ENCODE measurements around the gene CNTFR. TPM values are rescaled to one million over a fixed set of nuclear protein-coding genes. Genes with fewer than 3 reads are reported as not detected.

Gene CNTFR
- total and polyA plus RNA-seq, 2 donors (not counting 1 experiment from before 2014, with no cell fraction given) = not detected

DNA sequence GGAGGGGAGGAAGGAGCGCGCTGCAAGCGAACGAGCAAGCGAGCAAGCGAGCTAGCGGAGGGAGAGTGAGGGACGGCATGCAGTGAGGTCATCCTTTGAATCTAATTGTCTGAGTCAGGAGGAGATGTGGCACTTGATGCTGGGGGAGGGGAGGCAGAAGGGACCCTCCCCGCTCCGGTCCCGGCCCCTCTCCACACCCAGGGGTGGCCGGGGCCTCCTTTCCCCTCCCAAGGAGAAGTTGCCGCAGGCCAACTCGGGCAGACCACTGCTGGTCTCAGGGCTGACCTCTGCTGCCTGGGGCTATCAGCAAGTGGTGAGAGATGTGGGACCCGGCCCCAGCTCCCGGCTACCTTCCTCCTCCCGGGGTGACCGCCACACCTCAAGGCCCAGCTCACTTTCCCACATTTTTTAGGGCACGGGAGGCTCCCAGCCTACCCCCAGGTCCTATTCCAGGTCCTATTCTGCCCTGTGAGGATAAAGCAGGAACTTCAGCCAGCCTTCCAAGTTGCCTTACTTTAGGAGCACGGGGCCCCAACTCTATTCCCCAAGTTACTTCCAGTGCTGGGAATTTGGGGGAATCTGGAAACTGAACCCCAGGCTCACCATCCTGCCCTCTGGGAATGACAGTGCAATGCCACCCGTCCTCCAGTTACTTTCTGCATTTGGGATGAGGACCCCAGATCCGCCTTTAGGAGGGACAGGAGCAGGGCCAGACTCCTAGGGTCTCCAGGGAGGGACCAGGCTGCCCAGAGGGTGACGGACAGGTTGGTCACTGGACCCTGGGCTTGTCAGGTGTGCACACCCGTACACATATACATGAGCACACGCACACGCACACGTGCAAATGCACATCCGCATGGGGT, 11.1 kb downstream of the CNTFR start:
- Mint-ChIP-seq H3K9me3 (ENCODE audit: insufficient read depth) (no peaks in the 10 kb centered on the region), H3K27me3 (peaks cover 78% of the 10 kb centered on the region), H3K27ac (no peak overlapping the region), H3K4me3 (peak overlapping the region; percentile 54), H3K4me1 (peaks cover 12% of the 10 kb centered on the region)
- ATAC-seq (ENCODE audit: low read depth) = no peak
- peak; percentile 38 for DNase-seq
- Histone ChIP-seq H3K79me2 (ENCODE audit: control insufficient read depth, insufficient read depth, low read length) (no peaks in the 10 kb centered on the region), H3K4me2 (replicated peaks; ENCODE audit: low read depth, low read length, poor library complexity, severe bottlenecking) (peak overlapping the region; percentile 63), H3K27ac (ENCODE audit: low read length in 2 of 2) (no peak overlapping the region), H4K20me1 (ENCODE audit: control insufficient read depth, insufficient read depth, low read length, poor library complexity, severe bottlenecking) (no peaks in the 10 kb centered on the region), H3K36me3 (replicated peaks in 1 of 2; ENCODE audit: control extremely low read depth in 1 of 2, control insufficient read depth in 1 of 2, extremely low read depth in 1 of 2, insufficient read depth in 2 of 2, low read length in 1 of 2) (no peaks in the 10 kb centered on the region), H3K4me3 (ENCODE audit: control extremely low read depth in 1 of 5, extremely low read depth in 1 of 5, insufficient read depth in 1 of 5, low read depth in 2 of 5, low read length in 4 of 5) (peak overlapping the region in 1 of 5 experiments; percentile 7), H3K27me3 (replicated peaks in 1 of 4; ENCODE audit: control extremely low read depth in 1 of 4, control insufficient read depth in 3 of 4, insufficient read depth in 4 of 4, low read length in 3 of 4) (peaks cover 0 to 81% (median 30%) of the 10 kb centered on the region in 4 experiments), H3K9me3 (ENCODE audit: control extremely low read depth in 1 of 3, control insufficient read depth in 2 of 3, insufficient read depth in 1 of 3, low read length in 2 of 3) (peaks cover 0 to 12% (median 0%) of the 10 kb centered on the region in 3 donors), H2AFZ (ENCODE audit: insufficient read depth, low read depth, low read length, poor library complexity, severe bottlenecking) (peak overlapping the region; percentile 5), H3K4me1 (ENCODE audit: control insufficient read depth in 2 of 2, insufficient read depth in 2 of 2, low read length in 2 of 2) (peaks cover 7 to 15% of the 10 kb centered on the region in 2 donors), H3K9ac (ENCODE audit: low read length) (no peak overlapping the region)
- TF ChIP-seq, protein P1, sequence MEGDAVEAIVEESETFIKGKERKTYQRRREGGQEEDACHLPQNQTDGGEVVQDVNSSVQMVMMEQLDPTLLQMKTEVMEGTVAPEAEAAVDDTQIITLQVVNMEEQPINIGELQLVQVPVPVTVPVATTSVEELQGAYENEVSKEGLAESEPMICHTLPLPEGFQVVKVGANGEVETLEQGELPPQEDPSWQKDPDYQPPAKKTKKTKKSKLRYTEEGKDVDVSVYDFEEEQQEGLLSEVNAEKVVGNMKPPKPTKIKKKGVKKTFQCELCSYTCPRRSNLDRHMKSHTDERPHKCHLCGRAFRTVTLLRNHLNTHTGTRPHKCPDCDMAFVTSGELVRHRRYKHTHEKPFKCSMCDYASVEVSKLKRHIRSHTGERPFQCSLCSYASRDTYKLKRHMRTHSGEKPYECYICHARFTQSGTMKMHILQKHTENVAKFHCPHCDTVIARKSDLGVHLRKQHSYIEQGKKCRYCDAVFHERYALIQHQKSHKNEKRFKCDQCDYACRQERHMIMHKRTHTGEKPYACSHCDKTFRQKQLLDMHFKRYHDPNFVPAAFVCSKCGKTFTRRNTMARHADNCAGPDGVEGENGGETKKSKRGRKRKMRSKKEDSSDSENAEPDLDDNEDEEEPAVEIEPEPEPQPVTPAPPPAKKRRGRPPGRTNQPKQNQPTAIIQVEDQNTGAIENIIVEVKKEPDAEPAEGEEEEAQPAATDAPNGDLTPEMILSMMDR (IDR thresholded peaks at IDR 0.05) = no peak
- no peak for TF ChIP-seq EZH2 (IDR thresholded peaks at IDR 0.05; ENCODE audit: borderline replicate concordance, insufficient read depth, low read depth, low read length, poor library complexity, severe bottlenecking)
- ChIA-PET CTCF (interaction anchor here (1.7 kb wide), 1 partner anchor 13 kb away, joined by 5 read pairs; no protein-coding TSS in a partner anchor), POLR2A (no interaction called here)
- intact Hi-C loops (cut with micrococcal nuclease) = no loop called here
- 10% methylated on average over 20 of the region's 28 CpGs for WGBS (ENCODE audit: insufficient coverage)

Data from B cell (primary cell).